GM21447 (cell line): ENCODE measurements around the gene PHLDB2.

Experiments used
- ATAC-seq: cut with Tn5 transposase; IDR thresholded peaks from one replicate; pipeline ENCODE4 v1.9.1; 2021; ENCODE audit not compliant: unreplicated experiment

The PHLDB2 gene

DNA sequence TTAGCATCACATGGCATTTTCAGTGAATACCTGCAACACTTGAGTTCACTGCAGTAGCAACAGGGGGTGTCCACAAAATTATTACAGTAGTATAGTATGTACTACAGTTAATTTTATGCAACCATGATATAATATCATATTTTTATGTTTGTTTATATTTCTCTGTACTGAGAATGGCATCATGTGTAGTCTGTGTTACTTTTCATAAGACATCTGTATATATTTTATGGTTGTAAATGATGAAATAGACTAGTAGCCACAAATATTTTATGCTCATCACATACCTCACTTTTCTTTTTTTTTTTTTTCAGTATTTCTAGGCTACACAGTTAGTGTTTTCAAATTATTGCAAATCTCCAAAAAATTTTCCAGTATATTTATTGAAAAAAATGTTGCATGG is 22.4 kb downstream of the PHLDB2 start:
- ATAC-seq, result no peak

- no peak for ATAC-seq
Observed at GRCh38 chr3:111882194-111882593, 23.1 kb downstream of the PHLDB2 start.

DNA sequence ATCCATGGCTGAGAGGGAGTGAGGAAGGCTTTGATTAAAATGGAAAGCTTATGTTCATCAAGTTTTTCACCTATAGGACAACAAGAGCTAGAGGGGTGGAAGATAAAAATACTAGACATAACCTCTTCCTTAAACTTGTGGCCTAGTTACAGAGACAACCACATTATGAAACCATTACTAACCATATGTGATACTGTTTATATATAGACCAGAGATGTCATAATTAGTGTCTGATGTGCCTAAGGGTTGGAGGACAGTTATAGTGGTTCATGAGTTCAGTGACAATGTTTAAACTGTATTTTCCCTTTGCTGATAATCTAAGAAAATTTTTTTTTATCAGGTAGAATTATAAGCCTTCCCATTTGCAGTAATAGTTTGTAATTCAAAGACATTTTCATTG is 23.7 kb downstream of the PHLDB2 start:
- ATAC-seq, result peak; percentile 93

GRCh38 chr3:111884411-111885018 is 25.4 kb downstream of the PHLDB2 start:
- ATAC-seq, result no peak

- ATAC-seq, result no peak
Observed at GRCh38 chr3:111885578-111885977, 26.5 kb downstream of the PHLDB2 start.

DNA sequence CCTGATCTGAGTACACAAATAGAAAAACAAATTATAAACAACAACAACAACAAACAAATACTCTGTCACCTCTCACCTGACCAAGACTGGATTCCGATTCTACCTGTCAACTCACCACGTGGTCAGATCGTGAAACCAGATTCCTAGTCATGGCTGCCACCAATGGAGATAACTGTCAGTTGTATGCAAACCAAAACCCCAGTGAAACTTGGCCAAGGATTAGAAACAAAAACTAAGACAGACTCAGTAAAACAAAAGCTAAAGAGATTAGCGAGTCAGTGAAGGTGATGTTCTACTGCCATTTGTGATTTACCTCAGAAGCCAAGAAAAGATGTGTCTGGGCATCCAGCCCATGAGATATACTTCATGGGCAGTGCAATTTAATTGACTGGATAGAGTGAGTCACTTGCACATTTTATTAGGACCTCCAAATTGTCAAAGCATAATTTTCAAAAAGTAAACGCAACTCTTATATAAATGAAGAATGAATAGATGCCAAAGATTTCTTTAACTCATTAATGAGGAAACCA is 31.1 kb downstream of the PHLDB2 start:
- no peak for ATAC-seq

- ATAC-seq, result no peak
Observed at GRCh38 chr3:111892070-111892469, 33.0 kb downstream of the PHLDB2 start.

GRCh38 chr3:111895071-111895470 is 36.0 kb downstream of the PHLDB2 start:
- ATAC-seq, result no peak

- ATAC-seq, result no peak
Observed at GRCh38 chr3:111899966-111900365, 40.9 kb downstream of the PHLDB2 start.

DNA sequence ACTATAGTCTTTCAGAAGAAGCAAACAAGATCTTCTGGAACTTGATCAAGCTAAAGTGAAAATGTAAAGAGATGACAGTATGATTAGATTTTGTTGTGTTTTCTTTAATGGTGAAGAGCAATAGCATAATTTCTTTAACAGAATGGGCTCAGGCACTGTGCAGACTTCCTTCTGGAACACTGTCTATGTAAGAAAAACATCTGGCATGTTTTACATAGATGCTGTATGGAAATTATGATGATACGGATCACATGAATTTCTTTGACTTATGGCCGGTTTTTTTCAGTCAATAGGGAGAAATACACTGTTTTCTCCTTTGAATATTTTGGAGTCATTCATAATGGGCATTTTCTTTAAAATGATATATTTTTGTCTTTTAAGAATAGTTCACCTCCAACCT is 42.6 kb downstream of the PHLDB2 start:
- ATAC-seq, result no peak

GRCh38 chr3:111902534-111902933 is 43.5 kb downstream of the PHLDB2 start:
- no peak for ATAC-seq

- no peak for ATAC-seq
Observed at GRCh38 chr3:111903067-111903511, 44.0 kb downstream of the PHLDB2 start.

- no peak for ATAC-seq
Observed at GRCh38 chr3:111904376-111905241, 45.5 kb downstream of the PHLDB2 start.

- ATAC-seq, result no peak
Observed at GRCh38 chr3:111906656-111907055, 47.6 kb downstream of the PHLDB2 start.

DNA sequence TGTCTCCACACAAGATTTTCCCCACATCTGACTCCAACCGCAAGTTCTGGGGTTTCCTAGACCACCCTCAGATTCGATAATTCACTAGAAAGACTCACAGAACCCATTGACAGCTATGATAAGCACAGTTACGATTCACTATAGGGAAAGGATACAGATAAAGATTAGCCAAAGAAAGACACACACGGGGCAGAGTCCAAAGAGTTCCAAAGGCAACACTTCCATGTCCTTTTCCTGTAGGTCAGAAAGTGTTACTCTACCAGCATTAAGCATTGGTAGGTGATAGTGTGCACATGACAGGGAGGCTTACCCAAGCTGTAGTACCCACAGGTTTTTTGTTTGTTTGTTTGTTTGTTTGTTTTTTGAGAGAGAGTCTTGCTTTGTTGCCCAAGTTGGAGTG is 48.1 kb downstream of the PHLDB2 start:
- ATAC-seq, result no peak

GRCh38 chr3:111910806-111911205 is 51.7 kb downstream of the PHLDB2 start:
- ATAC-seq, result no peak

DNA sequence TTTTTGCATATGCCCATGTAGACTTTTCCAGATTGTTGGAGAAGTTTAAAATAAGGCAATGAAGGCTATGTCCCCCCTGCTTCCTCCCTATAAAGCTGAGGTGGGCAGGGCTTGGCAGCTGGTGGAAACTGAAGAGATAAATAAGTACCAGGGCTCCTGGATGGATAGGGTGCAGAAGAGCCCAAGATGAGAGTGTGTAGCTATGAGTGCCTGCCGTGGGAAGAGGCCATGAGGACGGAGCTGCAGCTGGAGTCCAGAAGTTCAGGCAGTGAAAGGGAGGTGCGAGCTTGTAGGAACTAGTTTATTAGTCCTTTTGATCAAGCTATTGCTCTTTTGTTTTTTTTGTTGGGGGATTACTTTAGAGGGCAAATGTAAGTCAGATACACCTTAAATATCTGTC is 52.4 kb downstream of the PHLDB2 start:
- no peak for ATAC-seq

- no peak for ATAC-seq
Observed at GRCh38 chr3:111913163-111913763, 54.2 kb downstream of the PHLDB2 start.

DNA sequence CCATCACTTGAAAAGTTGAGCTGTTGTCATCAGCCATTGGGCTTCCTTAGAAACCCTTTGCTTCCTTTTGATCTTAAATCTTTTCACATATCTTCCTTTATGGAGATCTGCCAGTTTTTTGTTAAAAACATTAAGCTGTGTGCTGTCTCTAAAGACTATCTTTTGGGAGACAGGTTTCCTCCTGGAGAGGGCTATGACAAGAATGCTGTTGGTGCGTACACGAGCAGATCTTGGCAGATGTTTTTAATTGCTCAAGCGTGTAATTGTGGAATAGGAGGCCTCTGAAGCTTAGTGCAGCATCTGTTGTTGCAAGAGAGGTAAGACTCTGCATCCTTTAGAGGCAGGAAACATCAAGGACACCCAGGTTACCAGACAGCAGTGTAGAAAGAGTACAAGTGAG is 56.8 kb downstream of the PHLDB2 start:
- ATAC-seq, result no peak

DNA sequence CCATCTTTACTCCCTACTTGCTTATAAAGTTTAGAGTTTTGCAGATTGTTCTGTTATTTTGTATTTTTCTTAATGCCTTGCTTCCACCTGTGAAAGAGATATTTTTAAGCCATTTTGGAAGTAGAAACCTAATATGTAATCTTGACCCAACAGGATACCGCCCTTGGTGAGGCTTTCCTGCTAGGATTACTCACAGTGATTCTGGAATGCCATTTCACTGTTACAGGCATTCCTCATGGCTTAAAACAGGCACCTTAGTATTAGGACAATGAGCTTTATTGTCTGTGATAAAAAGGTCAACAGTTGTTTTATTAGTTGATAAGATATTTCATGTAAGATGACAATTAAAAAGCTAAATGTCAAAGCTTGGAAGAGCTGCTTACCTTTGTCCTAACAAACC is 58.2 kb downstream of the PHLDB2 start:
- no peak for ATAC-seq

DNA sequence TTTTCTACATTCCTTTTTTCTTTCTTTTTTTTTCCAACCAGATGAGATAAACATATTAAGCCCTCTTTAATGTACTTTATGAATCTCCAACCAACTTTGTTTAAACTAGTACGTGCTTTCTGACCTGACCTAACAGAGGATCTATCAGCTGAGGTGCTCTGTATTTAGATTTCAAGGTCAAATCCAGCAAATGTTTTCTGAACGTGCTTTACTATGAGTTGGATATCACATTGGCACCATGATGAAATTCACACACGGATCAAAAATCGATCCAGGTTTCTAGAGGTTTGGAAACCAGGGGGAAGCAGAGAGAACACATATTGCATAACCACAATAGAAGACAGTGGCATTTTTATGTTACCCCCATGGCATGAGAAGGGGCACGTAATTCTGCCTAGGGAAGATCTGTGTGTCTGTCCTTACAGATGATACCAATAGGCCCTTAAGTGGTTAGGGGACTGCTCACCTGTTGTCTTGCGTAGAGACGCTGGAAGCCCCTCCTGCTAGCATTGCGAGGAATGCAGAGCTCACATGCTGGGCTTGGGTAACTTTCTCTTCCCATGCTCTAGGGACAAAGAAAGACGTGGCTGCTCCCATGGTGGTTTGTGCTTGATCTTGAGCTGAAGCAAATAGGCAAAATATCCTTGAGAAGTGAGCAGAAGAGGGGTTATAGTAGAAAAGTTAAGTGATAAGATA is 60.5 kb downstream of the PHLDB2 start:
- no peak for ATAC-seq
